22Rv1 (cell line): ENCODE data around the gene ESPNL.

ENCODE experiments used
- ZFX ChIP-seq: fragments of 450-650 bp; IDR thresholded peaks from 2 replicates; pipeline ENCODE4 v1.6.1; 2017; ENCODE audit warnings: antibody characterized with exemption, borderline replicate concordance
- TF ChIP-seq, protein P1 (sequence below): fragments of 450-650 bp; IDR thresholded peaks from 2 replicates; pipeline ENCODE4 v1.5.1; 2017; ENCODE audit warnings: mild to moderate bottlenecking

DNA sequence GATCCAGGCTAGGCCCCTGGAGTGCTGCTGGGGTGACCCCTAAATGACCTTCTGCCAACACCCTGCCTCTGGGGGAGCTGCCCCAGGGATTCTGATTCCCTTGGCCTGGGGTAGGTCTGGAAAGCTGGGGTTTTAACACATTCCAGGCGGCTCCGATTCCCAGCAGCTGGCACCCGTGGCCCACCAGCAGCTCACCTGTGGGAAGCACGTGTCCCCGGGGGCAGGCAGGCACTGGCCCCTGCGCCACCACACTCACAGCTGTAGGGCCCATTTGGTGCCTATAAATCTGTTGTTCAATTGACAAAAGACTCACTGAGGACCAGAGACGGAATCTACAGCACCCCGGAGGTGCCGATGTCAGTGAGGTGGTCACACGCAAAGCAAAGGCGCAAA is 34.2 kb downstream of the ESPNL start:
- TF ChIP-seq, protein P1, sequence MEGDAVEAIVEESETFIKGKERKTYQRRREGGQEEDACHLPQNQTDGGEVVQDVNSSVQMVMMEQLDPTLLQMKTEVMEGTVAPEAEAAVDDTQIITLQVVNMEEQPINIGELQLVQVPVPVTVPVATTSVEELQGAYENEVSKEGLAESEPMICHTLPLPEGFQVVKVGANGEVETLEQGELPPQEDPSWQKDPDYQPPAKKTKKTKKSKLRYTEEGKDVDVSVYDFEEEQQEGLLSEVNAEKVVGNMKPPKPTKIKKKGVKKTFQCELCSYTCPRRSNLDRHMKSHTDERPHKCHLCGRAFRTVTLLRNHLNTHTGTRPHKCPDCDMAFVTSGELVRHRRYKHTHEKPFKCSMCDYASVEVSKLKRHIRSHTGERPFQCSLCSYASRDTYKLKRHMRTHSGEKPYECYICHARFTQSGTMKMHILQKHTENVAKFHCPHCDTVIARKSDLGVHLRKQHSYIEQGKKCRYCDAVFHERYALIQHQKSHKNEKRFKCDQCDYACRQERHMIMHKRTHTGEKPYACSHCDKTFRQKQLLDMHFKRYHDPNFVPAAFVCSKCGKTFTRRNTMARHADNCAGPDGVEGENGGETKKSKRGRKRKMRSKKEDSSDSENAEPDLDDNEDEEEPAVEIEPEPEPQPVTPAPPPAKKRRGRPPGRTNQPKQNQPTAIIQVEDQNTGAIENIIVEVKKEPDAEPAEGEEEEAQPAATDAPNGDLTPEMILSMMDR: no peak
- TF ChIP-seq ZFX: no peak
